Activated T-cell treated with anti-CD3 and anti-CD28 coated beads for 48 hours (primary cell): Measurements from ENCODE around the gene ZNF286A.
"Not testable (repeated sequence)": the region's sequence is repeated elsewhere in the genome, so short reads cannot be mapped to it uniquely, and the experiment has no call there.

Experiments
- DNase-seq: peaks from one replicate; pipeline ENCODE4 v3.0.0-alpha.2; 2020; ENCODE audit warnings: low read depth

The ZNF286A gene

DNA sequence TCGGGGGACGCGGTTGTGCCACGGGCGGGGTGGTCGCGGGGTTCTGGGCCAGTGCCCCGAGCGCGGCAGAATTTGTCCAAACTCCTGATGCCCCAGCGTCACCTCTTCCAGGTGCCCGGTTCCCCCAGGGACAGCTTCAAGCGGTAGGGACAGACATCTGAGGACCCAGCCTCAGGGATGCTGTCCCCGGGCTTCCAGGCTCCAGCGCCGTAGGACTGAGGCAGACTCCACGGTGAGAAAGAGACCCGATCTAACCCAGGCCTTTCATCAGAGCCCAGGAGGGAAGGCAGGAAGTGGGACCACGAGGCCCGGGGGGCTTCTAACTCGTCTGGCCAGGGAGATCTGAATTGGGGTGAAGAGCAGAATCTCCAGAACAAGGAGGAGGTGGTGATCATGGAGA is 385 bp downstream of the ZNF286A start:
- DNase-seq, result not testable (repeated sequence)

DNA sequence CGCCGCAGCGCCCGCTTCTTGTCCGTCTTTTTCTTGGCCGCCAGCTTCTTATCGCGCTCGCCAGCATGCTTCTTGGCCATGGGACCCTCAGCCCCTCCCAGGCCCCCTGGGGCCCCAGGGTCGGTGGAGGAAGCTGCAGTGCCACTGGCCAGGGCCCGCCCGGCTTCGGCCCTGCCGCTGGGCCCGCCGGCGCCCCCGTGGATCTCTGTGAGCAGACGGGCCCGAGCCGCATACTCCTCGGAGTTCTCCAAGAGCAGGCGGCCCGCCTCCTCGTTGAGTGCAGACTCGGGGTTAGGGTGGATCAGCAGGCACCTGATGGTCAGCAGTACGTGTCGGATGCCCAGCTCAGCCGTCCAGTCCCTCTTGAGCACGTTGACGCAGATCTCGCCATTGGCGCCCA is 4.7 kb downstream of the ZNF286A start:
- not testable (repeated sequence) for DNase-seq

DNA sequence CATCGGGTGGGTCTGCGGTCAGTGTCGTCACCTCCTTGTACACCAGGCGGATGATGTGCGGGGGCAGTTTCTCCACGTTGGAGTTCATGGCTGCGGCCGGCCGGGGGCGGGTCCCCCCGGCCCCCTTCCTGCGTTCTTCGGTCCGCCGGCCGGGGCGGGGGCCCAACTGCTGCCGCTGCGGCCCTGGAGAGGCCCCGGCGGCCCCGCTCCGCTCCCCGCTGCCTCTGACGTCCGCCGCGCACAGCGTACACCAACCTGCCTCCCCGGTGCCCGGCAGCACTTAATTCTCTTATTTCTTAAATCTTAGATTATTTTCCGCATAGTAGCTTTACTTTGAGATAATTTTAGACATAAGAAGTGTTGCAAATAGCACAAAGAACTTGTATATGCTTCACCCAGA is 5.3 kb downstream of the ZNF286A start:
- DNase-seq, result not testable (repeated sequence)

DNA sequence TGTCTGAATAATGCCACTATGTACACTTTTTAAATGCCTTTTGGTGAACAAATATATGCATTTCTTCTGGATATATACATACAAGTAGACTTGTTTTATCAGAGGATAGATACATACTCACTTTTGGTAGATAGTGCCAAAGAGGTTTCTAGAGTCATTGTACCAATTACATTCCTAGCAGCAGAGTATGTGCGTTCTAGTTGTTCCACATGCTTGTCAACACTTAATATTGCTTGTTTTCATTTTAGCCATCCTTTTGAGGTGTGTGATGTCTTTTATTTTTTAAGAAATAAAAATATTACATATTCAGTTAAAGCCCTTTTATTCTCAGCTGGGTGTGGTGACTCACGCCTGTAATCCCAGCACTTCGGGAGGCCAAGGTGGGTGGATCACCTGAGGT is 9.3 kb downstream of the ZNF286A start:
- not testable (repeated sequence) for DNase-seq

GRCh38 chr17:15716601-15717563 is 17.3 kb downstream of the ZNF286A start:
- DNase-seq, result not testable (repeated sequence)

- not testable (repeated sequence) for DNase-seq
Observed at GRCh38 chr17:15730535-15730934, 31.0 kb downstream of the ZNF286A start.

DNA sequence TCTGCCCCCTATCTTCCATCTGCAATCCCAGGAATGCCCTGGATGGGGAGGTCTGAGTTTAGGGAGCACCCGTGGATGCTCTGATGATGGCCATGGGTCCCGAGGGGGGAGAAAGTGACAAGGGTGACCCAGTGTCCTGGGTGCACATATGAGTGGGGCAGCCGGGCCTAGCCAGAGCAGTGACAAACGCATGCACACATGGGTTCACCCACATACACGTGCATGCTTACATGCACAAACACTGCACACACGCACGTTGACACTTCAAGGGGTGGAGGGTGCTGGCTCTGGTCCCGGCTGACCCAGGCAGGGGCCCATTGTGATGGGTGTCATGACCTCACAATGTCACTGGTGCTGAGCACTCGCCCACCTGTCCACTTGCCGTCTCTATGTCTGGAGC is 32.3 kb downstream of the ZNF286A start, which contains the start of gene TBC1D26:
Gene TBC1D26 (plus strand): TSS at position 384 of the 400 bp plus-strand sequence. CDS start 3,066 bp downstream, outside the sequence.
- not testable (repeated sequence) for DNase-seq

- not testable (repeated sequence) for DNase-seq
Observed at GRCh38 chr17:15733174-15733789, 33.7 kb downstream of the ZNF286A start.

- DNase-seq, result not testable (repeated sequence)
Observed at GRCh38 chr17:15736578-15736977, 37.0 kb downstream of the ZNF286A start.

GRCh38 chr17:15738066-15738465 is 38.5 kb downstream of the ZNF286A start:
- DNase-seq, result no peak

GRCh38 chr17:15739259-15739658 is 39.7 kb downstream of the ZNF286A start:
- not testable (repeated sequence) for DNase-seq

GRCh38 chr17:15740041-15740440 is 40.5 kb downstream of the ZNF286A start:
- not testable (repeated sequence) for DNase-seq

GRCh38 chr17:15740570-15741120 is 41.1 kb downstream of the ZNF286A start:
- DNase-seq, result no peak

DNA sequence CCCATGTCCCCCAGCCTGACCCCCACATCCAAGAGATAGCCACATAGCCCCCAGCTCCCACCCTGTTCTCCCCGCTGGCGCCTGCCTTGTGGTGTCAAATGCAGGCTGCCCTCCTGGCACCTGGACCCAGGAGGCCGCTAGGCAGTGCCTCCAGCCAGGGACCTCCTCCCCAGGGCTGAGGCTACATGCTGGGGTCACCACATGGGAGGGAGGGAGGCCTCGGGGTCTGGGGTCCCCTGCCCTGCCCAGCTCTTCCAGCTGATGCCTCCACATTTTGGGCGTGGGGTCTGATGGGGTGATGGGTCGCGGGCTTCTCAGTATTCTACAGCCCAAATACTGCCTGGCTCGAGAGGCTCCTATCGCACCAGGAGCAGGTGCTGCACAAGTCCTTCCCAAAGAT is 42.1 kb downstream of the ZNF286A start:
- no peak for DNase-seq

DNA sequence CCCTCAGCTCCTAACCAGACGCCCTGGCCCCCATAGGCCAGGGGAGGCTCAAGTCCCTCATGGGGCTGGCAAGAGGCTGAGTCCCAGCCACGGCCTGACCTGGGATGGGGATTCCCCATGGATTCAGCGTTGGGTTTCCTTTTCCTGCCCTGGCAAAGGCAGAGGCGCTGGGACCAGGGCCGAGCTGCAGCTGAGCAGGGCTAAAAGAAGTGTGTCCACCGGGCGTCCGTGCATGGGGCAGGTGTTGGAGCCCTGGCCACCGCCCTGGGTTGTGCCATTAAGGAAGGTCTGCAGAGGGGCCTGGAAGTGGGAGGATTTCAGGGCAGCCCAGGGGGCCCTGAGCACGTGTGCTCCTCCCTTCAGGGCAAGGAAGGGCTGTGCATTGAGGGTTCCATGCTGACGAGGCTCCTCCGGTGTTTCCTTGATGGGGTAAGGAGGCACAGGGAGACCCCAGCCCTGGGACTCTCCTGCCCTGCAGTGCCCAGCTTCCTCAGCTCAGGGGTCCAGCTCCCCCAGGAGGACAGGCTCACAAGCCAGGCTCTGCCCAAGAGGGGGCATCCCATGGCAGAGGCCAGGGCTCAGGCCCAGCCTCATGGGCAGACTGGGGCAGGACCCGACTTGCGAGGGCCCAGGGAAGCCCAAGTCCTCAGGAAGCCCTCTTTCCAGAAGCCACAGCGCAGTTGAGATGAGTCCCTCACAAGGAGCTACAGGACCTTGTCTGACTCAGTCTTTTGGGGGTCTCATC is 42.7 kb downstream of the ZNF286A start:
- no peak for DNase-seq

GRCh38 chr17:15742921-15743320 is 43.4 kb downstream of the ZNF286A start:
- no peak for DNase-seq

GRCh38 chr17:15744074-15744676 is 44.6 kb downstream of the ZNF286A start:
- DNase-seq, result no peak

- no peak for DNase-seq
Observed at GRCh38 chr17:15744885-15745284, 45.3 kb downstream of the ZNF286A start.

- DNase-seq, result not testable (repeated sequence)
Observed at GRCh38 chr17:15749403-15749802, 49.9 kb downstream of the ZNF286A start.

GRCh38 chr17:15768865-15769533 is 69.4 kb downstream of the ZNF286A start:
- DNase-seq, result not testable (repeated sequence)
